ENCODE data around the gene TTC21A. TPM values are rescaled to one million over a fixed set of nuclear protein-coding genes. Genes with fewer than 3 reads are reported as not detected.

Gene TTC21A
- total RNA-seq, 1 donor from 2014 or later: 3.9 TPM

- Histone ChIP-seq H3K4me2 (ENCODE audit: low read length) (no peak overlapping the region), H3K79me2 (ENCODE audit: insufficient read depth, low read length) (peaks cover 10% of the 10 kb centered on the region), H3K27ac (ENCODE audit: low read depth, low read length) (no peak overlapping the region), H3K36me3 (ENCODE audit: insufficient read depth, low read length) (peaks cover 39% of the 10 kb centered on the region), H3K4me3 (ENCODE audit: insufficient read depth, low read depth, low read length) (no peak overlapping the region), H3K9me3 (ENCODE audit: insufficient read depth, low read depth, low read length) (no peaks in the 10 kb centered on the region), H4K20me1 (ENCODE audit: insufficient read depth, low read length) (peaks cover 37% of the 10 kb centered on the region), H2AFZ (ENCODE audit: low read depth, low read length) (no peak overlapping the region), H3K9ac (ENCODE audit: low read length) (peak overlapping the region; percentile 0), H3K4me1 (ENCODE audit: insufficient read depth, low read length) (no peaks in the 10 kb centered on the region), H3K27me3 (ENCODE audit: insufficient read depth, low read length) (no peaks in the 10 kb centered on the region)
- Mint-ChIP-seq H3K4me1 (ENCODE audit: low read depth, unreplicated experiment) (peaks cover 13% of the 10 kb centered on the region), H3K27me3 (ENCODE audit: low read depth, unreplicated experiment) (no peaks in the 10 kb centered on the region), H3K9me3 (ENCODE audit: unreplicated experiment) (no peaks in the 10 kb centered on the region), H3K36me3 (ENCODE audit: low read depth, unreplicated experiment) (peaks cover 9% of the 10 kb centered on the region), H3K4me3 (ENCODE audit: unreplicated experiment) (no peak overlapping the region), H3K27ac (ENCODE audit: unreplicated experiment) (no peak overlapping the region)
- DNase-seq (ENCODE audit: low read depth) (peak; percentile 37), FAIRE-seq (no peak)
- no peak for TF ChIP-seq CTCF (IDR thresholded peaks at IDR 0.05; ENCODE audit: insufficient read depth, low read depth, low read length)
- TF ChIP-seq EZH2 (IDR thresholded peaks at IDR 0.05; ENCODE audit: insufficient read depth, low read length): no peak
Measured at GRCh38 chr3:39096775-39097174, 10.7 kb upstream of the TTC21A start.

- no peak overlapping the region for H3K27ac ChIP-seq (ENCODE audit: low read depth, low read length)
- H4K20me1 ChIP-seq (ENCODE audit: insufficient read depth, low read length): peaks cover 47% of the 10 kb centered on the region
- Mint-ChIP-seq H3K4me1 (ENCODE audit: low read depth, unreplicated experiment) (peaks cover 13% of the 10 kb centered on the region), H3K27ac (ENCODE audit: unreplicated experiment) (no peak overlapping the region), H3K27me3 (ENCODE audit: low read depth, unreplicated experiment) (no peaks in the 10 kb centered on the region), H3K9me3 (ENCODE audit: unreplicated experiment) (no peaks in the 10 kb centered on the region), H3K4me3 (ENCODE audit: unreplicated experiment) (no peak overlapping the region), H3K36me3 (ENCODE audit: low read depth, unreplicated experiment) (peaks cover 9% of the 10 kb centered on the region)
- H2AFZ ChIP-seq (ENCODE audit: low read depth, low read length): no peak overlapping the region
- no peak for TF ChIP-seq CTCF (IDR thresholded peaks at IDR 0.05; ENCODE audit: insufficient read depth, low read depth, low read length)
- no peak for TF ChIP-seq EZH2 (IDR thresholded peaks at IDR 0.05; ENCODE audit: insufficient read depth, low read length)
- H3K79me2 ChIP-seq (ENCODE audit: insufficient read depth, low read length): peaks cover 21% of the 10 kb centered on the region
- no peak overlapping the region for H3K4me2 ChIP-seq (ENCODE audit: low read length)
- H3K36me3 ChIP-seq (ENCODE audit: insufficient read depth, low read length): peaks cover 33% of the 10 kb centered on the region
- FAIRE-seq (no peak), DNase-seq (ENCODE audit: low read depth) (no peak)
- no peaks in the 10 kb centered on the region for H3K9me3 ChIP-seq (ENCODE audit: insufficient read depth, low read depth, low read length)
- H3K9ac ChIP-seq (ENCODE audit: low read length): no peak overlapping the region
- H3K4me1 ChIP-seq (ENCODE audit: insufficient read depth, low read length): no peaks in the 10 kb centered on the region
- H3K27me3 ChIP-seq (ENCODE audit: insufficient read depth, low read length): no peaks in the 10 kb centered on the region
- no peak overlapping the region for H3K4me3 ChIP-seq (ENCODE audit: insufficient read depth, low read depth, low read length)
Measured at GRCh38 chr3:39097716-39098472, 9.6 kb upstream of the TTC21A start.

GRCh38 chr3:39098473-39099000, 8.9 kb upstream of the TTC21A start:
- H4K20me1 ChIP-seq (ENCODE audit: insufficient read depth, low read length): peaks cover 54% of the 10 kb centered on the region
- no peak for TF ChIP-seq EZH2 (IDR thresholded peaks at IDR 0.05; ENCODE audit: insufficient read depth, low read length)
- TF ChIP-seq CTCF (IDR thresholded peaks at IDR 0.05; ENCODE audit: insufficient read depth, low read depth, low read length): no peak
- H3K27me3 ChIP-seq (ENCODE audit: insufficient read depth, low read length): no peaks in the 10 kb centered on the region
- H3K79me2 ChIP-seq (ENCODE audit: insufficient read depth, low read length): peaks cover 27% of the 10 kb centered on the region
- H3K27ac ChIP-seq (ENCODE audit: low read depth, low read length): no peak overlapping the region
- H3K36me3 ChIP-seq (ENCODE audit: insufficient read depth, low read length): peaks cover 33% of the 10 kb centered on the region
- no peaks in the 10 kb centered on the region for H3K9me3 ChIP-seq (ENCODE audit: insufficient read depth, low read depth, low read length)
- no peak overlapping the region for H3K4me3 ChIP-seq (ENCODE audit: insufficient read depth, low read depth, low read length)
- no peak overlapping the region for H3K4me2 ChIP-seq (ENCODE audit: low read length)
- no peak overlapping the region for H3K4me3 Mint-ChIP-seq (ENCODE audit: unreplicated experiment)
- H3K9ac ChIP-seq (ENCODE audit: low read length): no peak overlapping the region
- H3K4me1 Mint-ChIP-seq (ENCODE audit: low read depth, unreplicated experiment): peaks cover 13% of the 10 kb centered on the region
- H3K27me3 Mint-ChIP-seq (ENCODE audit: low read depth, unreplicated experiment): no peaks in the 10 kb centered on the region
- no peaks in the 10 kb centered on the region for H3K4me1 ChIP-seq (ENCODE audit: insufficient read depth, low read length)
- H3K9me3 Mint-ChIP-seq (ENCODE audit: unreplicated experiment): no peaks in the 10 kb centered on the region
- no peak overlapping the region for H3K27ac Mint-ChIP-seq (ENCODE audit: unreplicated experiment)
- H3K36me3 Mint-ChIP-seq (ENCODE audit: low read depth, unreplicated experiment): peaks cover 9% of the 10 kb centered on the region
- H2AFZ ChIP-seq (ENCODE audit: low read depth, low read length): no peak overlapping the region
- DNase-seq (ENCODE audit: low read depth) (no peak), FAIRE-seq (no peak)

Data from astrocyte (in vitro differentiated cells and primary cell).